Measurements from ENCODE around the gene PLEKHA7.

DNA sequence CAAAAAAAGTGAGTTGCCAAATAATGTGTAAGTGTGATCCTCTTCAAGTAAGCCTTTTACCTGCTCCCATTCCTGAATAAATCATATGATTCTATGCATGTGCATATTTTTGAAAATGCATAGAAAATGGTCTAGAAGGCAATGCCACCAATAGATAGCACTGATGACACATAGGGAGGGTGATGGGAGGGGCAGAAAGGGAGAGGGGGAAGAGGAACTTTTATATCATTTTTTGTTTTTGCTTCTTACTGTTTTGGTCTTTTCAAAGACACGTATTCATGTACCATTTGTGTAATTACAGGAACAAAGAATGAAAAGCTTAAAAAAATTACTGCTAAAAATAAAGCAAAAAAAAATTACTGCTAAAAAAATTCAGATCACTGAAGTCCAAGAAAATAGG, 215.0 kb downstream of the PLEKHA7 start:
- TF ChIP-seq PPARA (CRISPR knock-in tag; IDR thresholded peaks at IDR 0.05; ENCODE audit: borderline replicate concordance) (no peak), ARNTL (CRISPR knock-in tag; IDR thresholded peaks at IDR 0.05; ENCODE audit: borderline replicate concordance, low read depth) (no peak), PATZ1 (CRISPR knock-in tag; IDR thresholded peaks at IDR 0.05; ENCODE audit: borderline replicate concordance) (no peak), ZNF565 (CRISPR knock-in tag; conservative IDR thresholded peaks at IDR 0.05; ENCODE audit: low read depth) (no peak), SNAI2 (CRISPR knock-in tag; IDR thresholded peaks at IDR 0.05) (no peak), TSHZ2 (CRISPR knock-in tag; IDR thresholded peaks at IDR 0.05) (no peak)

Measured in SK-N-SH treated with all-trans-retinoic acid at 6 μM for 48 hours (cell line).